HCT116 (cell line): Measurements from ENCODE around the gene GBP6. TPM values are rescaled to one million over a fixed set of nuclear protein-coding genes. Genes with fewer than 3 reads are reported as not detected.

Experiments used
- ATAC-seq: fragments of 200-7000 bp; cut with Tn5 transposase; 2 replicates; pipeline ENCODE4 v1.9.1; 2020; ENCODE audit warnings: mild to moderate bottlenecking, moderate library complexity
- BruUV-seq: library from RNA; stranded (reverse); fragments of 400-500 nt; replicated peaks from 2 replicates; lab custom pipeline; 2021; lab: Mats Ljungman, UMichigan
- CTCF ChIA-PET: fragments of 300-600 bp; sonication (Branson Sonifier 250); formaldehyde crosslinking; loops from one replicate; lab custom pipeline; 2021; ENCODE audit warnings: antibody characterized with exemption; lab: Charles Lee
- POLR2A ChIA-PET: fragments of 300-600, 350-600 bp; sonication (Branson Sonifier 250); formaldehyde crosslinking; loops from one replicate; lab custom pipeline; 2021; ENCODE audit warnings: antibody characterized with exemption; lab: Charles Lee
- RAD21 ChIA-PET, 2 experiments: fragments of 300-600 bp; sonication (Branson Sonifier 250); formaldehyde crosslinking; loops; one replicate each; lab custom pipeline; 2023; ENCODE audit warnings: low total read pairs in 2 of 2; ENCODE audit not compliant: uncharacterized antibody in 2 of 2, unreplicated experiment in 2 of 2, low non-redundant PET in 1 of 2; lab: Charles Lee
- DNase-seq: peaks from one replicate; pipeline ENCODE4 v3.0.0-alpha.2; 2010; ENCODE audit warnings: low read depth, low spot score
- H2AFZ ChIP-seq: fragments of 200-600 bp; shearing (Covaris generic), sonication (generic); 2 replicates; pipeline ENCODE4 v1.6.1; 2017; ENCODE audit warnings: low read depth, mixed run types, mixed read lengths, antibody characterized with exemption, low read length; ENCODE audit not compliant: poor library complexity, severe bottlenecking
- H3K27ac ChIP-seq: 2 replicates; pipeline ENCODE4 v1.5.1; 2012; ENCODE audit warnings: low read depth, low read length
- H3K27me3 ChIP-seq: fragments of 200-600 bp; sonication (generic); 2 replicates; pipeline ENCODE4 v1.6.1; 2016; ENCODE audit warnings: mixed run types, low read length, mixed read lengths; ENCODE audit not compliant: insufficient read depth
- H3K36me3 ChIP-seq, 2 experiments: fragments of 200-500 bp in 1 of 2; fragments of 200-600 bp in 1 of 2; sonication (Bioruptor generic) in 1 of 2; sonication (generic) in 1 of 2; 2 replicates each; pipeline versions ENCODE4 v1.5.1 to v1.6.1; 2014 to 2016; ENCODE audit warnings: low read length in 2 of 2, inconsistent platforms in 1 of 2, mixed read lengths in 1 of 2, mixed run types in 1 of 2; ENCODE audit not compliant: insufficient read depth in 2 of 2, control insufficient read depth in 1 of 2
- H3K4me1 ChIP-seq, 2 experiments: fragments of 200-600 bp in 1 of 2; sonication (generic) in 1 of 2; 2 replicates each; pipeline versions ENCODE4 v1.5.1 to v1.6.1; 2012 to 2017; ENCODE audit warnings: low read length in 2 of 2, inconsistent platforms in 1 of 2, mild to moderate bottlenecking in 1 of 2, mixed read lengths in 1 of 2, mixed run types in 1 of 2, moderate library complexity in 1 of 2; ENCODE audit not compliant: insufficient read depth in 2 of 2, control insufficient read depth in 1 of 2
- H3K4me2 ChIP-seq: fragments of 200-600 bp; sonication (generic); 2 replicates; pipeline ENCODE4 v1.6.1; 2017; ENCODE audit warnings: mixed run types, low read length, mixed read lengths
- H3K4me3 ChIP-seq, 2 experiments: fragments of 200-600 bp in 1 of 2; sonication (generic) in 1 of 2; replicated peaks in 1 of 2; 2 replicates each; pipeline ENCODE4 v1.5.1; 2011 to 2016; ENCODE audit warnings: low read length in 2 of 2, control low read depth in 1 of 2, low read depth in 1 of 2, mild to moderate bottlenecking in 1 of 2, mixed read lengths in 1 of 2, mixed run types in 1 of 2
- H3K79me2 ChIP-seq: fragments of 200-600 bp; sonication (generic); 2 replicates; pipeline ENCODE4 v1.6.1; 2017; ENCODE audit warnings: mild to moderate bottlenecking, mixed run types, low read length, moderate library complexity, mixed read lengths; ENCODE audit not compliant: insufficient read depth
- H3K9ac ChIP-seq: fragments of 200-600 bp; sonication (generic); 2 replicates; pipeline ENCODE4 v1.6.1; 2016; ENCODE audit warnings: low read length, mixed read lengths
- H3K9me2 ChIP-seq: fragments of 200-600 bp; sonication (generic), shearing (Covaris generic); 2 replicates; pipeline ENCODE4 v1.6.1; 2017; ENCODE audit warnings: mixed run types, mild to moderate bottlenecking, moderate library complexity; ENCODE audit not compliant: insufficient read depth
- H3K9me3 ChIP-seq, 2 experiments: fragments of 200-500 bp in 1 of 2; fragments of 200-600 bp in 1 of 2; sonication (Bioruptor generic) in 1 of 2; sonication (generic) in 1 of 2; 2 replicates each; pipeline ENCODE4 v1.6.1; 2014 to 2017; ENCODE audit warnings: low read length in 2 of 2, mixed read lengths in 2 of 2, inconsistent platforms in 1 of 2, low read depth in 1 of 2, mild to moderate bottlenecking in 1 of 2, mixed run types in 1 of 2, moderate library complexity in 1 of 2; ENCODE audit not compliant: control insufficient read depth in 1 of 2, insufficient read depth in 1 of 2
- H4K20me1 ChIP-seq: fragments of 200-600 bp; sonication (generic), shearing (Covaris generic); 2 replicates; pipeline ENCODE4 v1.6.1; 2017; ENCODE audit warnings: mixed run types, mild to moderate bottlenecking, moderate library complexity; ENCODE audit not compliant: insufficient read depth
- ATF3 ChIP-seq: IDR thresholded peaks from 2 replicates; pipeline ENCODE4 v1.6.1; 2012
- CBX3 ChIP-seq: IDR thresholded peaks from 2 replicates; pipeline ENCODE4 v1.6.1; 2012; ENCODE audit warnings: low read depth
- CEBPB ChIP-seq: IDR thresholded peaks from 2 replicates; pipeline ENCODE4 v1.6.1; 2012; ENCODE audit warnings: low read depth
- ELF1 ChIP-seq: IDR thresholded peaks from 2 replicates; pipeline ENCODE4 v1.6.1; 2012; ENCODE audit warnings: low read depth, borderline replicate concordance
- EZH2 ChIP-seq: fragments of 200-600 bp; sonication (generic); IDR thresholded peaks from 2 replicates; pipeline ENCODE4 v1.6.1; 2017; ENCODE audit warnings: antibody characterized with exemption, mixed run types
- EZH2phosphoT487 ChIP-seq: fragments of 200-600 bp; IDR thresholded peaks from 2 replicates; pipeline ENCODE4 v1.6.1; 2018; ENCODE audit warnings: antibody characterized with exemption, borderline replicate concordance
- FOSL1 ChIP-seq: IDR thresholded peaks from 2 replicates; pipeline ENCODE4 v1.6.1; 2012; ENCODE audit warnings: low read depth
- JUND ChIP-seq: IDR thresholded peaks from 2 replicates; pipeline ENCODE4 v1.6.1; 2012
- POLR2A ChIP-seq: IDR thresholded peaks from 2 replicates; pipeline ENCODE4 v1.7.0; 2011; ENCODE audit warnings: borderline replicate concordance; ENCODE audit not compliant: insufficient read depth, insufficient read length; ENCODE audit errors: extremely low read depth
- POLR2AphosphoS5 ChIP-seq: IDR thresholded peaks from 2 replicates; pipeline ENCODE4 v1.6.1; 2011; ENCODE audit warnings: mild to moderate bottlenecking, low read depth, low read length, moderate library complexity
- REST ChIP-seq: IDR thresholded peaks from 2 replicates; pipeline ENCODE4 v1.6.1; 2012; ENCODE audit warnings: low read depth
- SIN3A ChIP-seq: IDR thresholded peaks from 2 replicates; pipeline ENCODE4 v1.6.1; 2012; ENCODE audit warnings: low read depth
- SP1 ChIP-seq: IDR thresholded peaks from 2 replicates; pipeline ENCODE4 v1.6.1; 2012; ENCODE audit warnings: low read depth
- TCF7L2 ChIP-seq: IDR thresholded peaks from 2 replicates; pipeline ENCODE4 v1.7.0; 2011; ENCODE audit warnings: borderline replicate concordance, inconsistent platforms; ENCODE audit not compliant: insufficient read depth, insufficient read length; ENCODE audit errors: extremely low read depth
- YY1 ChIP-seq: IDR thresholded peaks from 2 replicates; pipeline ENCODE4 v1.6.1; 2011; ENCODE audit warnings: low read length, low read depth, moderate library complexity, mild to moderate bottlenecking; ENCODE audit not compliant: insufficient replicate concordance; ENCODE audit errors: extremely low read depth
- ZFX ChIP-seq: fragments of 450-650 bp; IDR thresholded peaks from 2 replicates; pipeline ENCODE4 v1.6.1; 2017
- ZNF274 ChIP-seq: fragments of 200-500 bp; sonication (Bioruptor generic); IDR thresholded peaks from 2 replicates; pipeline ENCODE4 v1.6.1; 2014; ENCODE audit warnings: mild to moderate bottlenecking, low read depth, low read length, inconsistent platforms
- intact Hi-C: fragments of 100-400 bp; cut with micrococcal nuclease; formaldehyde crosslinking; loops from 2 replicates; pipeline ENCODE4 v1.10.0; 2022
- total RNA-seq: library from RNA; stranded (reverse); gene quantifications from one replicate; pipeline ENCODE4 v1.2.1, GENCODE V29; 2021; ENCODE audit not compliant: unreplicated experiment
- TF ChIP-seq, protein P1 (sequence below): IDR thresholded peaks from 2 replicates; pipeline ENCODE4 v1.6.1; 2011; ENCODE audit warnings: mild to moderate bottlenecking, low read length, moderate library complexity; ENCODE audit not compliant: insufficient replicate concordance; ENCODE audit errors: extremely low read depth
- TF ChIP-seq, protein P2 (sequence below): IDR thresholded peaks from 2 replicates; pipeline ENCODE4 v1.6.1; 2012

The GBP6 gene
- total RNA-seq, 1 experiment from 2014 or later = not detected

DNA sequence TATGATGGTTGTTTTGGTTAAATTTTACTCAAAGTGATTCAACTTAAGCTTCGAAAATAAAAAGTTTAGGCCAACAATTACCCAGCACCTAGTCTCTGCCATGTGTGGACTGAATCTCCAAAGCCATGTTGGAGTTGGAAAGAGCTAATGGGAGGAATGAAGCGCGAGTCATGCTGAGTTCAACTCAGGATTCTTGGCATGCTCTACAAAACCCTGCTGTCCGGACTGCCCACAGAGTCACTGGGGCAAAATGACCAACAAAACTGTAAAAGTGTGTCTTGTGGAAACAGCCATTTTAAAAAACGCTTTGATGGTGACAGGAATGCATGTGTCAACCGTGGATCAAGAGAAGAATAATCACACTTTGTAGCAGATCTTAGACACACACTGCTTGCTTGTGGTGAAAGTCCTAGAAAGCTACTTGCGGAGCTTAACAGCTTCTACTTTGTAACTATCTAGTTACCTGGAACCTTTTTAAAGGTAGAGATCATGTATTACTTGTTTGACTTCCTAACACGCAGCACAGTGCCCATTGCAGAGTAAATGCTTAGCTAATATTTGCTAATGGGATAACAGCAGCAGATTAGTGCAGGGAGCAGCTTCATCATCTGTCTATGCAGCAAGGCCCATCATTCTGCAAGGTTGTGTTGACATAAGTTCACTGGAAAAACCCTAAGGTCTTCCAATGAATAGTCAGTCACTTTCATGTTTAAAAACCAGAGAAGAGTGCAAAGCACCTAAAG lies 7.0 kb upstream of the GBP6 start:
- no peaks in the 10 kb centered on the region for H4K20me1 ChIP-seq
- no peaks in the 10 kb centered on the region for H3K27me3 ChIP-seq
- TF ChIP-seq ATF3 (no peak), YY1 (no peak), EZH2phosphoT487 (no peak), EZH2 (no peak), POLR2AphosphoS5 (no peak), CEBPB (no peak), SP1 (no peak), ZNF274 (no peak), TCF7L2 (no peak), POLR2A (no peak), CBX3 (no peak), JUND (no peak), FOSL1 (no peak), SIN3A (no peak), ELF1 (no peak), ZFX (no peak), REST (no peak)
- TF ChIP-seq, protein P1, sequence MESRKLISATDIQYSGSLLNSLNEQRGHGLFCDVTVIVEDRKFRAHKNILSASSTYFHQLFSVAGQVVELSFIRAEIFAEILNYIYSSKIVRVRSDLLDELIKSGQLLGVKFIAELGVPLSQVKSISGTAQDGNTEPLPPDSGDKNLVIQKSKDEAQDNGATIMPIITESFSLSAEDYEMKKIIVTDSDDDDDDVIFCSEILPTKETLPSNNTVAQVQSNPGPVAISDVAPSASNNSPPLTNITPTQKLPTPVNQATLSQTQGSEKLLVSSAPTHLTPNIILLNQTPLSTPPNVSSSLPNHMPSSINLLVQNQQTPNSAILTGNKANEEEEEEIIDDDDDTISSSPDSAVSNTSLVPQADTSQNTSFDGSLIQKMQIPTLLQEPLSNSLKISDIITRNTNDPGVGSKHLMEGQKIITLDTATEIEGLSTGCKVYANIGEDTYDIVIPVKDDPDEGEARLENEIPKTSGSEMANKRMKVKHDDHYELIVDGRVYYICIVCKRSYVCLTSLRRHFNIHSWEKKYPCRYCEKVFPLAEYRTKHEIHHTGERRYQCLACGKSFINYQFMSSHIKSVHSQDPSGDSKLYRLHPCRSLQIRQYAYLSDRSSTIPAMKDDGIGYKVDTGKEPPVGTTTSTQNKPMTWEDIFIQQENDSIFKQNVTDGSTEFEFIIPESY = no peak
- TF ChIP-seq, protein P2, sequence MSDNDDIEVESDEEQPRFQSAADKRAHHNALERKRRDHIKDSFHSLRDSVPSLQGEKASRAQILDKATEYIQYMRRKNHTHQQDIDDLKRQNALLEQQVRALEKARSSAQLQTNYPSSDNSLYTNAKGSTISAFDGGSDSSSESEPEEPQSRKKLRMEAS = no peak
- no peak overlapping the region for H3K4me3 ChIP-seq
- H3K4me1 ChIP-seq = no peaks in the 10 kb centered on the region
- DNase-seq (no peak), ATAC-seq (no peak)
- H3K4me2 ChIP-seq = no peak overlapping the region
- ChIA-PET POLR2A (no interaction called here), RAD21 (interaction anchor here (0.7 kb wide), 2 partner anchors 271 kb away, joined by 3 read pairs; no protein-coding TSS in a partner anchor), CTCF (interaction anchor here (0.6 to 1.6 kb wide), 2 partner anchors 271 to 290 kb away, joined by 3 to 9 read pairs; no protein-coding TSS in a partner anchor)
- H2AFZ ChIP-seq = no peak overlapping the region
- H3K9ac ChIP-seq = no peak overlapping the region
- H3K9me3 ChIP-seq = no peaks in the 10 kb centered on the region
- intact Hi-C loops = no loop called here
- no peaks in the 10 kb centered on the region for H3K79me2 ChIP-seq
- H3K9me2 ChIP-seq = no peaks in the 10 kb centered on the region
- H3K36me3 ChIP-seq = no peaks in the 10 kb centered on the region
- H3K27ac ChIP-seq = no peak overlapping the region
- no TSS peak for BruUV-seq
